A549 (cell line): ENCODE results near the gene ZSCAN10.

Experiments used
- JUNB ChIP-seq: fragments of >200 bp; sonication (Bioruptor Twin); formaldehyde crosslinking; IDR thresholded peaks from 2 replicates; pipeline ENCODE4 v1.6.1; 2016
- POLR2A ChIP-seq: IDR thresholded peaks from 2 replicates; pipeline ENCODE4 v1.6.1; 2012; ENCODE audit warnings: mild to moderate bottlenecking, low read length
- RNF2 ChIP-seq: fragments of 200-600 bp; sonication (generic); IDR thresholded peaks from 2 replicates; pipeline ENCODE4 v1.6.1; 2016; ENCODE audit warnings: low read depth, mild to moderate bottlenecking, antibody characterized with exemption, moderate library complexity, borderline replicate concordance
- TF ChIP-seq, protein P1 (sequence below): fragments of >200 bp; sonication (Bioruptor Twin); formaldehyde crosslinking; IDR thresholded peaks from 3 replicates; pipeline ENCODE4 v1.5.1; 2016
- TF ChIP-seq, protein P2 (sequence below): IDR thresholded peaks from 2 replicates; pipeline ENCODE4 v1.6.1; 2012

DNA sequence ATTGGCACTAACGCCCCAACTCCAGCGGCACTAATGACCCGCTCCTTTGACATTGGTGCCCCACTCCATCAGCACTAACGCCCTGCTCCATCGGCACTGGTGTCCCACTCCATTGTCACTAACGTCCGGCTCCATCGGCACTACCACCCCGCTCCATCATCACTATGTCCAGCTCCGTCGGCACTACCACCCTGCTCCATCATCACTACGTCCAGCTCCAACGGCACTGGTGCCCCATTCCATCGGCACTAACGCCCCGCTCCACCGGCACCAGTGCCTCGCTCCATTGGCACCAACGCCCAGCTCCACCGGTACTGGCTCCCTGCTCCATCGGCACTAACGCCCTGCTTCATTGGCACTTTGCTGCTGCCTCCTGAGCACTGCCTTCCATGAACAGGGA is 43.2 kb upstream of the ZSCAN10 start:
- no peak for TF ChIP-seq RNF2
- TF ChIP-seq, protein P1, sequence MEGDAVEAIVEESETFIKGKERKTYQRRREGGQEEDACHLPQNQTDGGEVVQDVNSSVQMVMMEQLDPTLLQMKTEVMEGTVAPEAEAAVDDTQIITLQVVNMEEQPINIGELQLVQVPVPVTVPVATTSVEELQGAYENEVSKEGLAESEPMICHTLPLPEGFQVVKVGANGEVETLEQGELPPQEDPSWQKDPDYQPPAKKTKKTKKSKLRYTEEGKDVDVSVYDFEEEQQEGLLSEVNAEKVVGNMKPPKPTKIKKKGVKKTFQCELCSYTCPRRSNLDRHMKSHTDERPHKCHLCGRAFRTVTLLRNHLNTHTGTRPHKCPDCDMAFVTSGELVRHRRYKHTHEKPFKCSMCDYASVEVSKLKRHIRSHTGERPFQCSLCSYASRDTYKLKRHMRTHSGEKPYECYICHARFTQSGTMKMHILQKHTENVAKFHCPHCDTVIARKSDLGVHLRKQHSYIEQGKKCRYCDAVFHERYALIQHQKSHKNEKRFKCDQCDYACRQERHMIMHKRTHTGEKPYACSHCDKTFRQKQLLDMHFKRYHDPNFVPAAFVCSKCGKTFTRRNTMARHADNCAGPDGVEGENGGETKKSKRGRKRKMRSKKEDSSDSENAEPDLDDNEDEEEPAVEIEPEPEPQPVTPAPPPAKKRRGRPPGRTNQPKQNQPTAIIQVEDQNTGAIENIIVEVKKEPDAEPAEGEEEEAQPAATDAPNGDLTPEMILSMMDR, result no peak
- no peak for TF ChIP-seq JUNB
- no peak for TF ChIP-seq POLR2A
- TF ChIP-seq, protein P2, sequence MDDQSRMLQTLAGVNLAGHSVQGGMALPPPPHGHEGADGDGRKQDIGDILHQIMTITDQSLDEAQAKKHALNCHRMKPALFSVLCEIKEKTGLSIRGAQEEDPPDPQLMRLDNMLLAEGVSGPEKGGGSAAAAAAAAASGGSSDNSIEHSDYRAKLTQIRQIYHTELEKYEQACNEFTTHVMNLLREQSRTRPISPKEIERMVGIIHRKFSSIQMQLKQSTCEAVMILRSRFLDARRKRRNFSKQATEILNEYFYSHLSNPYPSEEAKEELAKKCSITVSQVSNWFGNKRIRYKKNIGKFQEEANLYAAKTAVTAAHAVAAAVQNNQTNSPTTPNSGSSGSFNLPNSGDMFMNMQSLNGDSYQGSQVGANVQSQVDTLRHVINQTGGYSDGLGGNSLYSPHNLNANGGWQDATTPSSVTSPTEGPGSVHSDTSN, result no peak
